K562 (cell line): ENCODE measurements around the gene ODAD3. TPM values are rescaled to one million over a fixed set of nuclear protein-coding genes. Genes with fewer than 3 reads are reported as not detected.
A peak's percentile ranks its signal among the peaks of the same experiment; 100 is the strongest.

Source experiments
- CC2D1A ChIP-seq: fragments of 450-650 bp; IDR thresholded peaks from 2 replicates; pipeline ENCODE4 v1.6.1; 2017; ENCODE audit warnings: mild to moderate bottlenecking
- DACH1 ChIP-seq: fragments of 450-650 bp; IDR thresholded peaks from 2 replicates; pipeline ENCODE4 v1.6.1; 2018; ENCODE audit not compliant: partially characterized antibody
- FOXK1 ChIP-seq: sonication (generic); formaldehyde crosslinking; IDR thresholded peaks from 2 replicates; pipeline ENCODE4 v1.8.0; 2022; ENCODE audit warnings: missing genetic modification reagents, mild to moderate bottlenecking, borderline replicate concordance
- HDGF ChIP-seq: fragments of 450-650 bp; IDR thresholded peaks from 2 replicates; pipeline ENCODE4 v1.6.1; 2016
- KLF13 ChIP-seq: fragments of 450-650 bp; IDR thresholded peaks from 2 replicates; pipeline ENCODE4 v1.6.1; 2016; ENCODE audit warnings: missing genetic modification characterization, low read depth, mild to moderate bottlenecking, missing compliant biosample characterization, moderate library complexity, borderline replicate concordance
- NBN ChIP-seq: fragments of 450-650 bp; IDR thresholded peaks from 2 replicates; pipeline ENCODE4 v1.6.1; 2016; ENCODE audit warnings: low read depth, mild to moderate bottlenecking
- NCOA2 ChIP-seq, 2 experiments: fragments of 450-650 bp; IDR thresholded peaks; 2 replicates each; pipeline ENCODE4 v1.6.1; 2018; ENCODE audit warnings: mild to moderate bottlenecking in 2 of 2, moderate library complexity in 1 of 2; ENCODE audit not compliant: partially characterized antibody in 2 of 2
- NKRF ChIP-seq: fragments of 450-650 bp; IDR thresholded peaks from 2 replicates; pipeline ENCODE4 v1.6.1; 2016; ENCODE audit warnings: borderline replicate concordance
- RCOR1 ChIP-seq, 2 experiments: IDR thresholded peaks; 2 replicates each; pipeline ENCODE4 v1.6.1; 2012; ENCODE audit warnings: low read depth in 2 of 2, low read length in 2 of 2, borderline replicate concordance in 1 of 2, improper control_type of control experiment in 1 of 2
- SIN3A ChIP-seq, 2 experiments: fragments of 150-350 bp in 1 of 2; IDR thresholded peaks; 2 replicates each; pipeline ENCODE4 v1.6.1; 2011 to 2016; ENCODE audit warnings: borderline replicate concordance in 2 of 2, low read depth in 2 of 2, low read length in 2 of 2, mild to moderate bottlenecking in 2 of 2, moderate library complexity in 2 of 2; ENCODE audit not compliant: control insufficient read depth in 1 of 2
- SIRT6 ChIP-seq: IDR thresholded peaks from one replicate; pipeline ENCODE4 v1.6.1; 2012; ENCODE audit warnings: low read depth, mild to moderate bottlenecking, control low read depth, inconsistent platforms, low read length, moderate library complexity
- SRF ChIP-seq, 2 experiments: fragments of 250-450, 450-650 bp in 1 of 2; sonication (Bioruptor Pico) in 1 of 2; sonication (generic) in 1 of 2; formaldehyde crosslinking; IDR thresholded peaks; 2 replicates each; pipeline versions ENCODE4 v1.5.0 to v1.5.1; 2020 to 2022; ENCODE audit warnings: mild to moderate bottlenecking in 1 of 2, missing genetic modification reagents in 1 of 2
- TBP ChIP-seq: optimal IDR thresholded peaks from 2 replicates; pipeline ENCODE3; 2011; ENCODE audit warnings: low read depth, low read length, improper control_type of control experiment
- TOE1 ChIP-seq, 2 experiments: fragments of 450-650 bp in 1 of 2; sonication (generic) in 1 of 2; formaldehyde crosslinking in 1 of 2; IDR thresholded peaks; 2 replicates each; pipeline versions ENCODE4 v1.7.1 to v1.8.0; 2016 to 2022; ENCODE audit warnings: borderline replicate concordance in 2 of 2, mild to moderate bottlenecking in 2 of 2, antibody characterized with exemption in 1 of 2, inconsistent platforms in 1 of 2, low read depth in 1 of 2, missing genetic modification reagents in 1 of 2, moderate library complexity in 1 of 2
- XRCC5 ChIP-seq: fragments of 200-400 bp; formaldehyde crosslinking; IDR thresholded peaks from 2 replicates; pipeline ENCODE4 v1.6.1; 2017; ENCODE audit warnings: low read depth, mild to moderate bottlenecking, low read length
- ZBTB26 ChIP-seq: fragments of 450-650 bp; formaldehyde crosslinking; IDR thresholded peaks from 2 replicates; pipeline ENCODE4 v1.4.0; 2022; ENCODE audit warnings: missing genetic modification characterization
- ZNF431 ChIP-seq: sonication (generic); formaldehyde crosslinking; IDR thresholded peaks from 2 replicates; pipeline ENCODE4 v1.8.0; 2022; ENCODE audit warnings: mild to moderate bottlenecking, missing genetic modification reagents
- ZNF639 ChIP-seq, 2 experiments: fragments of 200-800 bp in 1 of 2; sonication (Bioruptor generic) in 1 of 2; sonication (generic) in 1 of 2; formaldehyde crosslinking in 1 of 2; IDR thresholded peaks in 1 of 2; conservative IDR thresholded peaks in 1 of 2; 2 replicates each; pipeline versions ENCODE4 v1.5.0 to v1.6.1; 2016 to 2020; ENCODE audit warnings: missing compliant biosample characterization in 1 of 2, missing genetic modification characterization in 1 of 2, missing genetic modification reagents in 1 of 2
- ZNF655 ChIP-seq: fragments of 250-450 bp; sonication (Bioruptor Pico); IDR thresholded peaks from 2 replicates; pipeline ENCODE4 v1.5.0; 2021
- ZNF696 ChIP-seq: fragments of 250-450 bp; sonication (Bioruptor Pico); conservative IDR thresholded peaks from 2 replicates; pipeline ENCODE4 v1.4.0; 2020; ENCODE audit warnings: mild to moderate bottlenecking, moderate library complexity
- polyA plus RNA-seq, 8 experiments: library from polyadenylated mRNA; depleted of rRNA in 4 of 8; stranded (reverse) in 5 of 8; unstranded in 3 of 8; fragments of >200 nt; fragmentation: Nextera tagmentation in 2 of 8; fragmentation: Illumina TruSeq in 1 of 8; extraction: Ambion mirVana in 2 of 8; extraction: Trizol in 1 of 8; gene quantifications; 2 replicates each; pipeline versions ENCODE4 v1.2.1 to v1.2.3, GENCODE V29; 2011 to 2014; ENCODE audit warnings: inconsistent platforms in 1 of 8, missing spikeins in 1 of 8
- total RNA-seq, 7 experiments: library from RNA; depleted of rRNA in 6 of 7; stranded (reverse); fragments of >200 nt in 6 of 7; fragmentation: Illumina TruSeq in 2 of 7; extraction: Trizol in 2 of 7; gene quantifications; 2 replicates each; pipeline versions ENCODE4 v1.2.1 to v1.2.3, GENCODE V29; 2011 to 2021; ENCODE audit warnings: low replicate concordance in 1 of 7

The ODAD3 gene
- total and polyA plus RNA-seq, 9 of the 15 experiments (the other 6 are each of a cell fraction or from before 2014, with no cell fraction given): 0.07 to 0.72 (median 0.14) TPM; not detected in 2

- TF ChIP-seq NKRF (peak; percentile 16; the same call in 1 of the 2 replicates), RCOR1 (IDR thresholded peaks at IDR 0.05; ENCODE audit: borderline replicate concordance in 1 of 2, low read depth in 2 of 2, low read length in 2 of 2) (peak; percentile 82 to 85), TOE1 (IDR thresholded peaks at IDR 0.05; ENCODE audit: borderline replicate concordance) (peak; percentile 57; the same call in 1 of the 2 replicates), TOE1 (CRISPR knock-in tag; IDR thresholded peaks at IDR 0.05; ENCODE audit: borderline replicate concordance, low read depth) (no peak), XRCC5 (peak; percentile 80; the same call in 1 of the 2 replicates), ZBTB26 (CRISPR knock-in tag) (no peak), ZNF639 (CRISPR knock-in tag; conservative IDR thresholded peaks at IDR 0.05 in 1 of 2, IDR thresholded peaks at IDR 0.05 in 1 of 2) (0 out of 4 replicates have a peak, but pooled peaks of 1 of the 2 experiments have one; percentile 5), KLF13 (peak; percentile 42; the same call in 1 of the 2 replicates), ZNF655 (no peak), NCOA2 (IDR thresholded peaks at IDR 0.05; ENCODE audit: partially characterized antibody in 2 of 2) (no peak), DACH1 (peak; percentile 46), FOXK1 (no peak), SIRT6 (no peak), SRF (CRISPR knock-in tag; IDR thresholded peaks at IDR 0.05) (peak in 1 of 2 experiments; percentile 13; a peak in 1 of 4 replicates), ZNF431 (CRISPR knock-in tag) (no peak), NBN (peak; percentile 37; the same call in 1 of the 2 replicates), ZNF696 (CRISPR knock-in tag) (no peak), HDGF (peak; percentile 96), SIN3A (IDR thresholded peaks at IDR 0.05; ENCODE audit: borderline replicate concordance in 2 of 2, control insufficient read depth in 1 of 2, low read depth in 2 of 2, low read length in 2 of 2) (peak in 1 of 2 experiments; percentile 22; a peak in 1 of 4 replicates), TBP (no peak), CC2D1A (peak; percentile 43; the same call in 1 of the 2 replicates)
These were observed 61.0 kb downstream of the ODAD3 start (continued) for GRCh38 chr19:11373885-11374432.
